HEK293 (cell line): ENCODE results near the gene GMDS.
A peak's percentile ranks its signal among the peaks of the same experiment; 100 is the strongest.

Experiments
- CTCF ChIA-PET: fragments of 350-600 bp; formaldehyde crosslinking; extraction: SDS; loops from one replicate; lab custom pipeline; 2021; ENCODE audit warnings: antibody characterized with exemption; lab: Yijun Ruan, JAX
- POLR2A ChIA-PET: fragments of 300-600 bp; formaldehyde crosslinking; extraction: SDS; loops from one replicate; lab custom pipeline; 2020; ENCODE audit warnings: antibody characterized with exemption, inconsistent platforms; lab: Yijun Ruan, JAX
- H3K27ac ChIP-seq: fragments of 200-500 bp; sonication (Bioruptor generic); 2 replicates; pipeline ENCODE4 v1.5.1; 2014; ENCODE audit warnings: low read depth, low read length, control low read depth, inconsistent platforms; ENCODE audit errors: extremely low read depth
- H3K36me3 ChIP-seq, 2 experiments: fragments of 200-500 bp in 1 of 2; sonication (Bioruptor generic) in 1 of 2; 1 replicate in 1 of 2; 2 replicates in 1 of 2; pipeline ENCODE4 v1.5.1; 2014 to 2017; ENCODE audit warnings: inconsistent platforms in 2 of 2, low read length in 2 of 2; ENCODE audit not compliant: control insufficient read depth in 2 of 2, insufficient read depth in 1 of 2
- H3K4me1 ChIP-seq: fragments of 200-500 bp; sonication (Bioruptor generic); 2 replicates; pipeline ENCODE4 v1.5.1; 2014; ENCODE audit warnings: mild to moderate bottlenecking, low read length, inconsistent platforms; ENCODE audit not compliant: control insufficient read depth, insufficient read depth
- H3K4me3 ChIP-seq: 2 replicates; pipeline ENCODE4 v1.5.1; 2011; ENCODE audit warnings: low read depth, mild to moderate bottlenecking, control low read depth, low read length, moderate library complexity
- H3K9me3 ChIP-seq: fragments of 200-500 bp; sonication (Bioruptor generic); 2 replicates; pipeline ENCODE4 v1.5.1; 2014; ENCODE audit warnings: low read depth, low read length, inconsistent platforms; ENCODE audit not compliant: control insufficient read depth, insufficient read depth
- EGR2 ChIP-seq: fragments of 450-650 bp; formaldehyde crosslinking; IDR thresholded peaks from 2 replicates; pipeline ENCODE4 v1.5.1; 2016; ENCODE audit warnings: low read depth, missing biosample characterization, missing genetic modification characterization
- PRDM6 ChIP-seq: fragments of 450-650 bp; formaldehyde crosslinking; IDR thresholded peaks from 2 replicates; pipeline ENCODE4 v1.5.1; 2017; ENCODE audit warnings: missing biosample characterization, missing genetic modification characterization
- TRIM28 ChIP-seq: IDR thresholded peaks from 2 replicates; pipeline ENCODE4 v1.6.1; 2011; ENCODE audit warnings: low read length, control low read depth, borderline replicate concordance
- ZBTB8A ChIP-seq: fragments of 450-650 bp; formaldehyde crosslinking; IDR thresholded peaks from 2 replicates; pipeline ENCODE4 v1.5.1; 2016; ENCODE audit warnings: missing biosample characterization, missing genetic modification characterization
- ZFHX2 ChIP-seq: fragments of 450-650 bp; formaldehyde crosslinking; conservative IDR thresholded peaks from 2 replicates; pipeline ENCODE4 v1.5.1; 2016; ENCODE audit warnings: missing biosample characterization, missing genetic modification characterization
- ZFP69B ChIP-seq: fragments of 450-650 bp; formaldehyde crosslinking; IDR thresholded peaks from 2 replicates; pipeline ENCODE4 v1.5.1; 2016; ENCODE audit warnings: missing biosample characterization, missing genetic modification characterization
- ZNF112 ChIP-seq: fragments of 450-650 bp; formaldehyde crosslinking; IDR thresholded peaks from 2 replicates; pipeline ENCODE4 v1.5.0; 2017; ENCODE audit warnings: missing biosample characterization, missing genetic modification characterization
- ZNF146 ChIP-seq: fragments of 450-650 bp; formaldehyde crosslinking; IDR thresholded peaks from 2 replicates; pipeline ENCODE4 v1.5.1; 2016; ENCODE audit warnings: missing biosample characterization, missing genetic modification characterization
- ZNF184 ChIP-seq: fragments of 450-650 bp; IDR thresholded peaks from 2 replicates; pipeline ENCODE4 v1.5.1; 2018; ENCODE audit warnings: missing biosample characterization, mild to moderate bottlenecking, missing genetic modification characterization
- ZNF2 ChIP-seq: fragments of 450-650 bp; formaldehyde crosslinking; IDR thresholded peaks from 2 replicates; pipeline ENCODE4 v1.5.1; 2016; ENCODE audit warnings: missing biosample characterization, missing genetic modification characterization
- ZNF214 ChIP-seq: fragments of 450-650 bp; formaldehyde crosslinking; IDR thresholded peaks from 2 replicates; pipeline ENCODE4 v1.5.1; 2017; ENCODE audit warnings: missing biosample characterization, mild to moderate bottlenecking, missing genetic modification characterization, borderline replicate concordance
- ZNF223 ChIP-seq: fragments of 450-650 bp; formaldehyde crosslinking; IDR thresholded peaks from 2 replicates; pipeline ENCODE4 v1.5.1; 2016; ENCODE audit warnings: missing biosample characterization, missing genetic modification characterization
- ZNF292 ChIP-seq: fragments of 450-650 bp; formaldehyde crosslinking; IDR thresholded peaks from 2 replicates; pipeline ENCODE4 v1.5.1; 2016; ENCODE audit warnings: low read depth, missing biosample characterization, missing genetic modification characterization, borderline replicate concordance
- ZNF391 ChIP-seq: fragments of 450-650 bp; formaldehyde crosslinking; IDR thresholded peaks from 2 replicates; pipeline ENCODE4 v1.5.1; 2016; ENCODE audit warnings: low read depth, missing biosample characterization, missing genetic modification characterization, borderline replicate concordance
- ZNF416 ChIP-seq: fragments of 450-650 bp; formaldehyde crosslinking; IDR thresholded peaks from 2 replicates; pipeline ENCODE4 v1.5.1; 2016; ENCODE audit warnings: missing biosample characterization, missing genetic modification characterization
- ZNF555 ChIP-seq: fragments of 450-650 bp; formaldehyde crosslinking; conservative IDR thresholded peaks from 2 replicates; pipeline ENCODE4 v1.5.1; 2017; ENCODE audit warnings: missing biosample characterization, mild to moderate bottlenecking, missing genetic modification characterization, inconsistent platforms
- ZNF623 ChIP-seq: fragments of 450-650 bp; formaldehyde crosslinking; IDR thresholded peaks from 2 replicates; pipeline ENCODE4 v1.5.1; 2016; ENCODE audit warnings: missing biosample characterization, missing genetic modification characterization
- ZNF747 ChIP-seq: fragments of 450-650 bp; formaldehyde crosslinking; IDR thresholded peaks from 2 replicates; pipeline ENCODE4 v1.5.1; 2016; ENCODE audit warnings: missing biosample characterization, missing genetic modification characterization
- ZNF843 ChIP-seq: fragments of 450-650 bp; formaldehyde crosslinking; IDR thresholded peaks from 2 replicates; pipeline ENCODE4 v1.5.1; 2016; ENCODE audit warnings: missing biosample characterization, missing genetic modification characterization
- ZXDB ChIP-seq: fragments of 450-650 bp; formaldehyde crosslinking; IDR thresholded peaks from 2 replicates; pipeline ENCODE4 v1.5.1; 2016; ENCODE audit warnings: missing biosample characterization, missing genetic modification characterization
- TF ChIP-seq, protein P1 (sequence below): fragments of 450-650 bp; formaldehyde crosslinking; IDR thresholded peaks from 2 replicates; pipeline ENCODE4 v1.5.1; 2017; ENCODE audit warnings: missing biosample characterization, mild to moderate bottlenecking, missing genetic modification characterization, moderate library complexity
- TF ChIP-seq, protein P2 (sequence below): fragments of 450-650 bp; formaldehyde crosslinking; conservative IDR thresholded peaks from 2 replicates; pipeline ENCODE4 v1.5.1; 2016; ENCODE audit warnings: low read depth, missing biosample characterization, missing genetic modification characterization

Gene GMDS

GRCh38 chr6:1575210-1576041 is 670.0 kb downstream of the GMDS start:
- Histone ChIP-seq H3K4me3 (no peak overlapping the region), H3K9me3 (no peaks in the 10 kb centered on the region), H3K27ac (no peak overlapping the region), H3K4me1 (no peaks in the 10 kb centered on the region), H3K36me3 (no peaks in the 10 kb centered on the region)
- POLR2A ChIA-PET = interaction anchor here (0.6 kb wide), 1 partner anchor 17 kb away, joined by 3 read pairs; no protein-coding TSS in a partner anchor
- TF ChIP-seq PRDM6 = no peak
- TF ChIP-seq ZNF223 (tag by site-specific recombination) = no peak
- peak; percentile 87 for TF ChIP-seq EGR2 (tag by site-specific recombination)
- TF ChIP-seq ZFHX2 (tag by site-specific recombination) = peak; percentile 52
- CTCF ChIA-PET = interaction anchor here (1.1 kb wide), 1 partner anchor 635 kb away, joined by 3 read pairs; no protein-coding TSS in a partner anchor

- TF ChIP-seq TRIM28 (no peak), ZBTB8A (tag by site-specific recombination) (no peak), ZNF184 (tag by site-specific recombination) (no peak), ZNF747 (tag by site-specific recombination) (no peak), ZXDB (no peak), ZNF2 (no peak), ZNF112 (tag by site-specific recombination) (no peak), ZNF843 (tag by site-specific recombination) (no peak), ZNF146 (tag by site-specific recombination) (no peak), ZFP69B (no peak), ZNF555 (no peak), ZNF391 (tag by site-specific recombination) (no peak), ZNF223 (tag by site-specific recombination) (no peak), ZNF214 (tag by site-specific recombination) (no peak), ZNF416 (tag by site-specific recombination) (no peak), ZNF623 (tag by site-specific recombination) (no peak), ZNF292 (no peak)
- TF ChIP-seq, protein P1, sequence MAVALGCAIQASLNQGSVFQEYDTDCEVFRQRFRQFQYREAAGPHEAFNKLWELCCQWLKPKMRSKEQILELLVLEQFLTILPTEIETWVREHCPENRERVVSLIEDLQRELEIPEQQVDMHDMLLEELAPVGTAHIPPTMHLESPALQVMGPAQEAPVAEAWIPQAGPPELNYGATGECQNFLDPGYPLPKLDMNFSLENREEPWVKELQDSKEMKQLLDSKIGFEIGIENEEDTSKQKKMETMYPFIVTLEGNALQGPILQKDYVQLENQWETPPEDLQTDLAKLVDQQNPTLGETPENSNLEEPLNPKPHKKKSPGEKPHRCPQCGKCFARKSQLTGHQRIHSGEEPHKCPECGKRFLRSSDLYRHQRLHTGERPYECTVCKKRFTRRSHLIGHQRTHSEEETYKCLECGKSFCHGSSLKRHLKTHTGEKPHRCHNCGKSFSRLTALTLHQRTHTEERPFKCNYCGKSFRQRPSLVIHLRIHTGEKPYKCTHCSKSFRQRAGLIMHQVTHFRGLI (tag by site-specific recombination) = no peak
- TF ChIP-seq, protein P2, sequence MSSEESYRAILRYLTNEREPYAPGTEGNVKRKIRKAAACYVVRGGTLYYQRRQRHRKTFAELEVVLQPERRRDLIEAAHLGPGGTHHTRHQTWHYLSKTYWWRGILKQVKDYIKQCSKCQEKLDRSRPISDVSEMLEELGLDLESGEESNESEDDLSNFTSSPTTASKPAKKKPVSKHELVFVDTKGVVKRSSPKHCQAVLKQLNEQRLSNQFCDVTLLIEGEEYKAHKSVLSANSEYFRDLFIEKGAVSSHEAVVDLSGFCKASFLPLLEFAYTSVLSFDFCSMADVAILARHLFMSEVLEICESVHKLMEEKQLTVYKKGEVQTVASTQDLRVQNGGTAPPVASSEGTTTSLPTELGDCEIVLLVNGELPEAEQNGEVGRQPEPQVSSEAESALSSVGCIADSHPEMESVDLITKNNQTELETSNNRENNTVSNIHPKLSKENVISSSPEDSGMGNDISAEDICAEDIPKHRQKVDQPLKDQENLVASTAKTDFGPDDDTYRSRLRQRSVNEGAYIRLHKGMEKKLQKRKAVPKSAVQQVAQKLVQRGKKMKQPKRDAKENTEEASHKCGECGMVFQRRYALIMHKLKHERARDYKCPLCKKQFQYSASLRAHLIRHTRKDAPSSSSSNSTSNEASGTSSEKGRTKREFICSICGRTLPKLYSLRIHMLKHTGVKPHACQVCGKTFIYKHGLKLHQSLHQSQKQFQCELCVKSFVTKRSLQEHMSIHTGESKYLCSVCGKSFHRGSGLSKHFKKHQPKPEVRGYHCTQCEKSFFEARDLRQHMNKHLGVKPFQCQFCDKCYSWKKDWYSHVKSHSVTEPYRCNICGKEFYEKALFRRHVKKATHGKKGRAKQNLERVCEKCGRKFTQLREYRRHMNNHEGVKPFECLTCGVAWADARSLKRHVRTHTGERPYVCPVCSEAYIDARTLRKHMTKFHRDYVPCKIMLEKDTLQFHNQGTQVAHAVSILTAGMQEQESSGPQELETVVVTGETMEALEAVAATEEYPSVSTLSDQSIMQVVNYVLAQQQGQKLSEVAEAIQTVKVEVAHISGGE (tag by site-specific recombination) = no peak
- CTCF ChIA-PET = no interaction called here
- H3K36me3 ChIP-seq = no peaks in the 10 kb centered on the region
- H3K9me3 ChIP-seq = no peaks in the 10 kb centered on the region
- POLR2A ChIA-PET = interaction anchor here (0.6 kb wide), 1 partner anchor 18 kb away, joined by 3 read pairs; no protein-coding TSS in a partner anchor
- H3K4me1 ChIP-seq = no peaks in the 10 kb centered on the region
- no peak overlapping the region for H3K4me3 ChIP-seq
- H3K27ac ChIP-seq = no peak overlapping the region
These were observed 670.6 kb downstream of the GMDS start for GRCh38 chr6:1574890-1575209.
